ENCODE results near the gene CYBA. TPM values are rescaled to one million over a fixed set of nuclear protein-coding genes. Genes with fewer than 3 reads are reported as not detected.
A peak's percentile ranks its signal among the peaks of the same experiment; 100 is the strongest.

CYBA gene
- total and polyA plus RNA-seq, 2 of the 13 experiments (the other 11 are each of a cell fraction or from before 2014, with no cell fraction given), result 196 to 250 TPM

- TF ChIP-seq MATR3 (CRISPR knock-in tag; IDR thresholded peaks at IDR 0.05) (no peak), MBNL3 (CRISPR knock-in tag; conservative IDR thresholded peaks at IDR 0.05) (no peak), NR2C2 (CRISPR knock-in tag; IDR thresholded peaks at IDR 0.05; ENCODE audit: borderline replicate concordance) (peak; percentile 98), NFE2L2 (IDR thresholded peaks at IDR 0.05; ENCODE audit: low read length) (no peak), SAFB2 (CRISPR knock-in tag; IDR thresholded peaks at IDR 0.05; ENCODE audit: borderline replicate concordance, low read depth) (peak; percentile 72; the same call in 1 of the 2 replicates), MEIS2 (CRISPR knock-in tag; IDR thresholded peaks at IDR 0.05) (peak; percentile 86), ZBTB26 (CRISPR knock-in tag; IDR thresholded peaks at IDR 0.05; ENCODE audit: borderline replicate concordance) (no peak; the same call in 1 of the 2 replicates), ARNTL (CRISPR knock-in tag; IDR thresholded peaks at IDR 0.05) (peak; percentile 96), HNRNPK (IDR thresholded peaks at IDR 0.05; ENCODE audit: low read depth, low read length, poor library complexity, severe bottlenecking) (peak; percentile 37), FOXJ3 (CRISPR knock-in tag; IDR thresholded peaks at IDR 0.05; ENCODE audit: borderline replicate concordance) (no peak; the same call in 1 of the 2 replicates), NFATC3 (CRISPR knock-in tag; IDR thresholded peaks at IDR 0.05) (peak; percentile 96; the same call in 1 of the 2 replicates), ZNF780A (CRISPR knock-in tag; IDR thresholded peaks at IDR 0.05) (no peak; the same call in 1 of the 2 replicates), ZNF326 (CRISPR knock-in tag; IDR thresholded peaks at IDR 0.05; ENCODE audit: borderline replicate concordance) (no peak), FOXM1 (CRISPR knock-in tag; IDR thresholded peaks at IDR 0.05) (no peak), ZNF446 (CRISPR knock-in tag; IDR thresholded peaks at IDR 0.05) (peak; percentile 84), ZNF24 (IDR thresholded peaks at IDR 0.05) (no peak), MED8 (CRISPR knock-in tag; IDR thresholded peaks at IDR 0.05; ENCODE audit: insufficient replicate concordance) (peak; percentile 86), CHCHD3 (CRISPR knock-in tag; IDR thresholded peaks at IDR 0.05) (no peak), KAT7 (CRISPR knock-in tag; IDR thresholded peaks at IDR 0.05; ENCODE audit: borderline replicate concordance) (peak; percentile 79; the same call in 1 of the 2 replicates), ISL2 (CRISPR knock-in tag; IDR thresholded peaks at IDR 0.05) (peak; percentile 57), ZNF468 (CRISPR knock-in tag; IDR thresholded peaks at IDR 0.05) (no peak), NCOR1 (IDR thresholded peaks at IDR 0.05; ENCODE audit: borderline replicate concordance, low read length) (peak; percentile 15; the same call in 1 of the 2 replicates), ZNF124 (CRISPR knock-in tag; IDR thresholded peaks at IDR 0.05) (peak; percentile 84; the same call in 1 of the 2 replicates)
- TF ChIP-seq, protein P1, sequence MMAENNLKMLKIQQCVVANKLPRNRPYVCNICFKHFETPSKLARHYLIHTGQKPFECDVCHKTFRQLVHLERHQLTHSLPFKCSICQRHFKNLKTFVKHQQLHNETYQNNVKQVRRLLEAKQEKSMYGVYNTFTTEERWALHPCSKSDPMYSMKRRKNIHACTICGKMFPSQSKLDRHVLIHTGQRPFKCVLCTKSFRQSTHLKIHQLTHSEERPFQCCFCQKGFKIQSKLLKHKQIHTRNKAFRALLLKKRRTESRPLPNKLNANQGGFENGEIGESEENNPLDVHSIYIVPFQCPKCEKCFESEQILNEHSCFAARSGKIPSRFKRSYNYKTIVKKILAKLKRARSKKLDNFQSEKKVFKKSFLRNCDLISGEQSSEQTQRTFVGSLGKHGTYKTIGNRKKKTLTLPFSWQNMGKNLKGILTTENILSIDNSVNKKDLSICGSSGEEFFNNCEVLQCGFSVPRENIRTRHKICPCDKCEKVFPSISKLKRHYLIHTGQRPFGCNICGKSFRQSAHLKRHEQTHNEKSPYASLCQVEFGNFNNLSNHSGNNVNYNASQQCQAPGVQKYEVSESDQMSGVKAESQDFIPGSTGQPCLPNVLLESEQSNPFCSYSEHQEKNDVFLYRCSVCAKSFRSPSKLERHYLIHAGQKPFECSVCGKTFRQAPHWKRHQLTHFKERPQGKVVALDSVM (CRISPR knock-in tag; IDR thresholded peaks at IDR 0.05), result peak; percentile 96
- TF ChIP-seq, protein P2, sequence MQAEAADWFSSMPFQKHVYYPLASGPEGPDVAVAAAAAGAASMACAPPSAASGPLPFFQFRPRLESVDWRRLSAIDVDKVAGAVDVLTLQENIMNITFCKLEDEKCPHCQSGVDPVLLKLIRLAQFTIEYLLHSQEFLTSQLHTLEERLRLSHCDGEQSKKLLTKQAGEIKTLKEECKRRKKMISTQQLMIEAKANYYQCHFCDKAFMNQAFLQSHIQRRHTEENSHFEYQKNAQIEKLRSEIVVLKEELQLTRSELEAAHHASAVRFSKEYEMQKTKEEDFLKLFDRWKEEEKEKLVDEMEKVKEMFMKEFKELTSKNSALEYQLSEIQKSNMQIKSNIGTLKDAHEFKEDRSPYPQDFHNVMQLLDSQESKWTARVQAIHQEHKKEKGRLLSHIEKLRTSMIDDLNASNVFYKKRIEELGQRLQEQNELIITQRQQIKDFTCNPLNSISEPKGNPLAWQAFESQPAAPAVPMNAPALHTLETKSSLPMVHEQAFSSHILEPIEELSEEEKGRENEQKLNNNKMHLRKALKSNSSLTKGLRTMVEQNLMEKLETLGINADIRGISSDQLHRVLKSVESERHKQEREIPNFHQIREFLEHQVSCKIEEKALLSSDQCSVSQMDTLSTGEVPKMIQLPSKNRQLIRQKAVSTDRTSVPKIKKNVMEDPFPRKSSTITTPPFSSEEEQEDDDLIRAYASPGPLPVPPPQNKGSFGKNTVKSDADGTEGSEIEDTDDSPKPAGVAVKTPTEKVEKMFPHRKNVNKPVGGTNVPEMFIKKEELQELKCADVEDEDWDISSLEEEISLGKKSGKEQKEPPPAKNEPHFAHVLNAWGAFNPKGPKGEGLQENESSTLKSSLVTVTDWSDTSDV (CRISPR knock-in tag; IDR thresholded peaks at IDR 0.05), result no peak
Measured at GRCh38 chr16:88662843-88663606, 12.2 kb upstream of the CYBA start, which contains the start of gene MVD (continued).
